NCI-H510A treated with DMSO at 0.1 percent for 48 hours (cell line): Measurements from ENCODE around the gene LSP1.
"Not testable (repeated sequence)": the region's sequence is repeated elsewhere in the genome, so short reads cannot be mapped to it uniquely, and the experiment has no call there.

Source experiments
- DNase-seq: peaks from one replicate; lab custom pipeline; 2025; lab: John Stamatoyannopoulos, UW

LSP1 gene

DNA sequence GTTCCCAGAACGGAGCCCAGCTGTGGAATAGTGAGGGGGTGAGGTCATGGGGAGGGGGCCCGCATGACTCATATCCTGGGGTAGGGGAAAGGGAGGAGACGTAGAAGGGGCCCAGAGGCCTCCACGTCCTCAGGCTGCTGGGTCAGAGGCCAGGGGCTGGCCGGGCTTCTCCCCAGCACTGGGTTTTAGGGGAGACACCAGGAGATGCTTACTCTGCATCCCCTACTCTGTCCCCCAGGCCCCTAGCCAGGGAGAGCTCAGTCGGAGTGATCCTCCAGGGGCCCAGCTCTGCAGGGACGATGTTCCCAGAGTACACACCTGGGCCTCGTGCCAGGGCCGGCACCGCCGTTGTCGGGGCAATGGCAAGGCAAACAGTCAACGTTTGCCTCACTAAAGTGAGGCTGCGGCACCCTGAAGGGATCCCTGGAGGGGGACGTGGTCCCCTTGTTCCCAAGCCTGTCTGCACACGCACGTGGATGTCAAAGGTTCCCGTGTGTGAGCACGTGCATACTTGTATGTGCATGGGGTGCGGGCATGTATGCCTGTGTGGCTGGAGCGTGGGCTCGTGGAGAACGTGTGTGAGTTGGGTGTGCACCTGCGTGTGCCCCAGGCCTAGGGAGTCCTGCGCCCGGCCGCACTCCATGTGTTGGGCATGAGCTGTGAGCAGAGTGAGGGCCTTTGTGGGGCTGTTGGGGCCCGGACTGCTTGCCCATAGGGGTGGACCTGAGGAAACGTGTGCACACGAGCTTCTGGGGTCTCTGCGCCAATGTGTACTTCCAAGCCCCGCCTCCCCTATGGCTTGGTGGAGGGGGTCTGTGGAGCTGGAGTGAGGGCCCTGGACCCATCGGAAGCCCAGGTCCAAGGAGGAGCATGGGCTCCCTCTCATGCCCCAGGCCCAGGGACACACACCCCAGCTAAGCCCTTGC lies 24.6 kb downstream of the LSP1 start:
- DNase-seq, result no peak

DNA sequence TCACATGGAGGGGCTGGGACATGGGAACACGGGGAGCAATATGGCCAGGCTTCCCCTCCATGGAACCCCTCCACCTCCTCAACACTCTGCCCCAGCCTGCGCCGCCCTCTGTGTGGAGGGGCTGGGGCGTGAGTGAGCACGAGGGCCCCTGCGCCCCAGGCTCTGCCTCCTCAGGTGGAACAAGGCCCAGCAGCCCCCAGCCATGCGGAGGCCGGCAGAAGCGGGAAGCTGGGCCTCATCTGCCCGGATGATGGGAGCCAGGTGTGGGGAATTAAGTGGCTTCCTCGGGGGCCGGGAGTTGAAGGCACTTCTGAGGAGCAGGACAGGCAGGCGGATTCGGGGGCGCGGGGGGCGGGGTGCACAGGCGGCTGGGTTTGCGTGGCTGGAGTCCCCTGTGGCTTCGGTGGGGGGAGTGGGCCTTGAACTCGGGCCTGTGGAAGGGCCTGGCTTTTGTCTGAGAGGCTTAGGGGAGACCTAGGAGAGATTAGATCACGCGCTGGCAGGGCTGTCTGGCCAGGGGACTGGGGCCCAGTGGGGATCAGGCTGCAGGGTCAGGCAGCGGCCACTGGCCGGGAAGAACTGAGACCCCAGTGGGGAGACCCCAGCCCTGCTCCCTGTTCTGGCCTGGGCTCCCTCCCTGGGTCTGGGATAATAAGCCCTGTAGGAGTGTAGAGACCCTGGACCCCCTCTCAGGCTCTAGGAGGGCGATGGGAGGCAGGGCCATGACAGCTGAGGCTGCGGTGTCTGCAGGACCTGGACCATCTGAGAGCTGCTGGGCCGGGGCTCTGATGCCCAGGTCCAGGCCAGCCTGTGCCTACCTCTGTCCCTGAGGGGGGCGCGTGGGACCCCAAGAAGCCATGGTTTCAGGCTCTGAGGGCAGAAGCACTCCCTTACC lies 25.5 kb downstream of the LSP1 start:
- no peak for DNase-seq

DNA sequence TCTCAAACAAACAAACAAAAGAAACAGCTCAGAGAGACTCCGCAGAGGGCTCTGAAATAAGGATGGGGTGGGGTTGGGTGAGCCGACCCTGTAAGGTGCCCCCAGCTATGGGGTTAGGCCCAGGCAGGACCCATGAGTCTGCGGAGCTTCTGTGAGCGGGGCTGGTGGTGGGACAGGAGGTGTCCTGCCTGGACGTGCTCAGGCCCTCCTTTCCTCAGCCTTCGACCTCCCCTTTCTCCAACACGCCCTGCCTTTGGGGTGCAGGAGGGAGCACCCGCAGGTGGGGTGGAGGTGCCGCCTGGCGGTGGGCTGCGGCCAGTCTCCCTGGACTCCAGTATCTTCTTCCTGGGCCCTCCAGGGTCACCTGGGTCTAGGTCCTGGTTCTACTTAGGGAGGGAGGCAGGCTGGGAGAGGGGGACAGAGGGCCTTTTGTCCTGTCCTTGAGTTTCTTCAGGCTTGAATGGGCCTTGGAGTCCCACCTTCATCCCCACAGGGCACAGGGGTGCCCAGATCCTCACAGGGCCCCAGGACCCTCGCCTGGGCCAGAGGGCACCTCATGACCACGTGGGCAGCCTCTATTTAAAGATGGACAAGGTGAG lies 26.6 kb downstream of the LSP1 start:
- DNase-seq, result no peak

DNA sequence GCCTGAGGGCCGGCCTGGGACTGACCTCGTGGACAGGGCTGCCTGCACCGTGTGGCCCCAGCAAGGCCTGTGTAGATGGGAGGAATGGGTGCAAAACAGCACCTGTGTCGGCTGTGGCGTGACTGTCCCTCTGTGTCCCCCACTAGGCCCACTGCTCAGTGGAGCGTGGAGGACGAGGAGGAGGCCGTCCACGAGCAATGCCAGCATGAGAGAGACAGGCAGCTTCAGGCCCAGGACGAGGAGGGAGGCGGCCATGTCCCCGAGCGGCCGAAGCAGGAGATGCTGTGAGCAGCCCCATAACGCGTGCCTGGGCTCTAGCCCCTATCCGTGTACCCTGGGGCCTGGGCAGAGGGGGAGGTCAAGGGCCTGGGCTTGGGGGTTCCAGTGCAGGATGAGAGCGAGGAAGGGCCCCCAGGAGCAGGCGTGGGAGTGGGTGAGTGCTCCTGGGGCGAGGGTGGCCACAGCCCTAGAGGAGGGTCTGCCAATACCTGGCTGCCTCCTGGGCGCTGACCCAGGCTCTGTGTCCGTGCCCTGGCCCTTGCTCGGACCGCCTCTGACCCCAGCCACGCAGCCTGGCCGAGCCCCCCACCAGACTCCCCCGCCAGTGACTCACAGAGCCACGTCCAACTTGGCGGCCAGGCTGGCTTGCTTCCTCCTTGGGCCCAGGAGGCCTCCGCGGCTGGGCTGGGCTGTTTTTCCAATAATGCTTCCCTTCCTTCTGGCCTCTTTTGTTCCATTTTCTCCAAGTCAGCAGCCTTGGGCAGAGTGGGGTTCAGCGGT lies 27.2 kb downstream of the LSP1 start:
- DNase-seq, result no peak

DNA sequence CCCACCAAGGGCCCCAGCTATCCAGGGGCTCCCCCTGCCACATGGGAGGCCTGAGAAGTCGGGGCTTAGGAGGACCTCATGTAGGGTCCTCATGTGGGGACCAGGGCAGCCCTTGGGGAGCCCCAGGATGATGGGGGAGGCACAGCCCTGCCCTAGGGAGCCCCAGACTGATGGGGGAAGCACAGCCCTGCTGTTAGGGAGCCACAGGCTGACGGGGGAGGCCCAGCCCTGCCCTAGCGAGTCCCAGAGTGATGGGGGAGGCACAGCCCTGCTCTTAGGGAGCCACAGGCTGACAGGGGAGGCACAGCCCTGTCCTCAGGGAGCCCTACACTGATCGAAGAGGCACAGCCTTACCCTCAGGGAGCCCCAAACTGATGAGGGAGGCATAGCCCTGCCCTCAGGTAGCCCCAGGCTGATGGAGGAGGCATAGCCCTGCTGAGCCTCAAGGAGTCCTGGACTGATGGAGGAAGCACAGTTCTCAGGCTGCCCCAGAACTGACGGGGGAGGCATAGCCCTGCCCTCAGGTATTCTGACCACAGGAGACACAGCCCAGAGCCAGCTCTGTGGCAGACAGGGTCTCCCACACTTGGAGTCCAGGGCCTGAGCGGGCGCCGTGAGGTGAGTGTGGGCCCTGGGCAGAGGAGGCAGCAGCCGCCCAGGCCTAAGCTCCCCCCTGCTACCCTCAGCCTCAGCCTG lies 28.0 kb downstream of the LSP1 start:
- no peak for DNase-seq

DNA sequence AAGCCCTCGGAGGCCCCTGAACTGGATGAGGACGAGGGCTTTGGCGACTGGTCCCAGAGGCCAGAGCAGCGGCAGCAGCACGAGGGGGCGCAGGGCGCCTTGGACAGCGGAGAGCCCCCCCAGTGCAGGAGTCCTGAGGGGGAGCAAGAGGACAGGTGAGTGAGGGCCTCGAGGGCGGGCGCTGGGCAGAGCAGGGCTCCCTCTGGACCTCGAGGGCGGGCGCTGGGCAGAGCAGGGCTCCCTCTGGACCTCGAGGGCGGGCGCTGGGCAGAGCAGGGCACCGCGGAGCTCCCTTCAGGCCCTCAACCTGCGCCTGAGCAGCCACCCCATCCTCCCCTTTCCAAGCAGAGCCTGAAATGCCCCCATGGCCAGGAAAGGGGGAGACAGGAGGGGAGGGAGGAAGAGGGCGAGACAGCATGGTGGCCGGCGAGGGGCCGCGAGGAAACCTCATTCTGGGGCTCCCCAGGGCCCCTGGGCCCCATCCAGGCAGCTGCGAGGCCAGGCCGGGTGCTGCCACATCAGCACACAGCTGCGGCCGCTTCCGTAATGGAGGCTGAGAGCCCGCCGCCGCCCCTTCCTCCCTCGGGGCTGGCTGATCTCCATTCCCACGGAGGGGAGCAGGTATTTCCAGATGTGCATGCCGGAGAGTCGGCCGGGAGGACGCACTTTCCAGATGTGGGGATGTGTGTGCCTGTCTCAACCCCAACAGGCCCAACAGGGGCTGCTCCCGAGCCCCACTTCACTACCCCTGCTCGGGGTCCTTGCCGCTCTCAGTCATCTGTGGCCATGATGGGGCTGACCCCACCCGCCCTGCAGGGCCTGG lies 28.8 kb downstream of the LSP1 start:
- DNase-seq, result no peak

DNA sequence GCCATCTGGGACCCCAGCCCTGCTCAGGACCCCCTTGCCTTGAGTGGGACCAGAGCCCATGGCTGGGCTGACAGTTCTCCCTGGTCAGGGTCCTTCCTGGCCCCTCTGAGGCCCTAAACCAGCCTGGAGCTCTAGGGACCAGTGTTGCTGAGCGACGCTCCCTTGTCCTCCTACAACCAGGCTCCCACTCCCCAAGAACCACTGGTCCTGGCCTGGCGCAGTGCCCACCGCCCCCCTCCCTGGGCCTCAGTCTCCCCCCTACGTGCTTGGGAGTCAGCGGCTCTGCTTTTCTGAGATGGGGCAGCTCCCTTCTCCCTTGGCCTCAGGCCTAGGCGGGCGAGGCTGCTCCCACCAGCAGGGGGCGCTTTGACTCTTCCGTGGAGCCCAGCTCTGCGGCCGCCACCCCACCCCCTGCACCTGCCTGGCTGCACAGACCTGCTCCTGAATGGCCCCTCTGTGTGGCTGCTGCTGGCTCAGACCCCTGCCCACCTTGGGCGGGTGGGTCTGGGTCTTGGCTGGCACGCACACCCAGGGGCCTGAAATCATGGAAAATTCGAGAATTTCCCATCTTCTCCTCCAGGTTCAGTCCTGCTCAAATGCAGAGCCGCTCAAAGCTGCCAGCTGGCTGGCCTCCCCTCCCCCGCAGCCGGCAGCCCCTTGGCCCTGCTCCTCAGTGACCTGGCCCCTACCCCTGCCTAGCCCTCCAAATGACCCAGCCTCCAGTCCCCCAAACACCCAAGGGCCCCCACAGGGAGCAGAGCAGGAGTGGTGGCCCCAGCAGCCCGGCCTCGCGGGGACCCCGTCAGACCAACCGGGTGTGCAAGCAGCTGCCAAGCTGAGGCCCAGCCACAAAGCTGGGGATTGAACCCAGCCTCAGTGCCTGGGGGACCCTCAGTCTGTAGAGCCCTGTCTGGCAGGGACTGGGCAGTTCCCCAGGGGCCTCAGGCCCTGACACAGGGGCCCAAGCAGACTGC lies 29.7 kb downstream of the LSP1 start:
- peak; percentile 23 for DNase-seq

DNA sequence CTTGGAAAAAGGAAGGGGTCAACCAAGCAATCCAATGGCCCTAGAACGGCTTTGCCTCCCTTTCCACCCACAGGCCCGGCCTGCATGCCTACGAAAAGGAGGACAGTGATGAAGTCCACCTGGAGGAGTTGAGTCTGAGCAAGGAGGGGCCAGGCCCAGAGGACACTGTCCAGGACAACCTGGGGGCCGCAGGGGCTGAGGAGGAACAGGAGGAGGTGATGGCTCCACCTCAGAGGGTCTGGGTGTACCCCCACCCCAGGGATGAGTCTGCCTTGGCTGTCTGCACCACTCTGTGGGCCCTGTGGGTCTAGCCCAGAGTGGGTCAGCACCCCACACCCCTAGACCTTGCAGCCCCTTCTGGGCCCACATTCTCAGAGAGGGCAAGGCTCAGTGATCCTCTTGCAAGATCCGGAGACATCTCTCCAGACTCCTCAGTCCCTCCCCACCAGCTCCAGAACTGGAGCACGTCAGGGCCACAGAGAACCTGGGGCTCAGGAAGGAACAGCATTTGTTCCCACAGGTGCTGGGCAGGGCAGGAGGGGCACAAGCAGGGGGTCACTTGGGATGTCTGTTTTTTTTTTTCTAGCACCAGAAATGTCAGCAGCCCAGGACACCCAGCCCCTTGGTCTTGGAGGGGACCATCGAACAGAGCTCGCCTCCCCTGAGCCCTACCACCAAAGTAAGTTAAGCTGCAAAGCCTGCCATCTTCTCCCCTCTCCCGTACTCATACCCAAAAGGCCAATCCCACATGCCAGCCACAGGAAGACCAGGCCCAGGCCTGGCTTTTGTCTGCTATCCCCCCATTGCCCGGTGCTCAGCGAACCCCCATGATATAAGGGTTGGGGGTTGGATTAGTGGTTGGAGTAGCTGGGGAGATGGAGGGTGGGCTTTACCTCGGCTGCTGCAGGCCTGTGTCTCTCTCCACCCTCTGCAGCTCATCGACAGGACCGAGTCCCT lies 30.7 kb downstream of the LSP1 start:
- DNase-seq, result no peak

DNA sequence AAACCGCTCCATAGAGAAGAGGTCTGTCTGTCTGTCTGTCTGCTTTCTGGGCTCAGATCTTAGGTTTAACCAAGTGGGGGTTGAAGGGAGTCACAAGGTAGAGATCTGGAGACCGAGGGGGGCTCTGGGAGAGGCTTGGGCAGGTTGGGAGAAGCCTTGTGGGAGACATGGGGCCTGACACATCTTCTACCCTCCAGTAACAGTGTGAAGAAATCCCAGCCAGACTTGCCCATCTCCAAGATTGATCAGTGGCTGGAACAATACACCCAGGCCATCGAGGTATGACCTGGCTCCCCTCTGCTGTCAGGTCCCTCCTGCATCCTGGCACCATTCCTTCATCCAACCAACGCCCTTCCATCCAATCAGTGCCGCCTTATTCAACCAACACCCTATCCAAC lies 31.4 kb downstream of the LSP1 start:
- no peak for DNase-seq

DNA sequence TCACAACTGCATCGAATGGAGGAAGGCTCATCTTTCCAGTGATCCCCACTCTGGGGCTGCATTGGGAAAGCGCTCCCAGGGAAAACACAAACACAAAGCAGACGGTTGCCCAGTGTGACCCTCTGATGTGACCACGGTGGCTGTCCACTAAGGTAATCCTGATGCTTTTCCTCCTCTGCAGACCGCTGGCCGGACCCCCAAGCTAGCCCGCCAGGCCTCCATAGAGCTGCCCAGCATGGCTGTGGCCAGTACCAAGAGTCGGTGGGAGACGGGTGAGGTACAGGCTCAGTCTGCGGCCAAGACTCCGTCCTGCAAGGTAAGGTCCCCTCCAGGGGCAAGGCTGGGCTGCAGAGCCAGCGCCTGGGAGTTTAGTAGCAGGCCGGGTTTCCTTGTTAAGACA lies 33.7 kb downstream of the LSP1 start:
- DNase-seq, result not testable (repeated sequence)

DNA sequence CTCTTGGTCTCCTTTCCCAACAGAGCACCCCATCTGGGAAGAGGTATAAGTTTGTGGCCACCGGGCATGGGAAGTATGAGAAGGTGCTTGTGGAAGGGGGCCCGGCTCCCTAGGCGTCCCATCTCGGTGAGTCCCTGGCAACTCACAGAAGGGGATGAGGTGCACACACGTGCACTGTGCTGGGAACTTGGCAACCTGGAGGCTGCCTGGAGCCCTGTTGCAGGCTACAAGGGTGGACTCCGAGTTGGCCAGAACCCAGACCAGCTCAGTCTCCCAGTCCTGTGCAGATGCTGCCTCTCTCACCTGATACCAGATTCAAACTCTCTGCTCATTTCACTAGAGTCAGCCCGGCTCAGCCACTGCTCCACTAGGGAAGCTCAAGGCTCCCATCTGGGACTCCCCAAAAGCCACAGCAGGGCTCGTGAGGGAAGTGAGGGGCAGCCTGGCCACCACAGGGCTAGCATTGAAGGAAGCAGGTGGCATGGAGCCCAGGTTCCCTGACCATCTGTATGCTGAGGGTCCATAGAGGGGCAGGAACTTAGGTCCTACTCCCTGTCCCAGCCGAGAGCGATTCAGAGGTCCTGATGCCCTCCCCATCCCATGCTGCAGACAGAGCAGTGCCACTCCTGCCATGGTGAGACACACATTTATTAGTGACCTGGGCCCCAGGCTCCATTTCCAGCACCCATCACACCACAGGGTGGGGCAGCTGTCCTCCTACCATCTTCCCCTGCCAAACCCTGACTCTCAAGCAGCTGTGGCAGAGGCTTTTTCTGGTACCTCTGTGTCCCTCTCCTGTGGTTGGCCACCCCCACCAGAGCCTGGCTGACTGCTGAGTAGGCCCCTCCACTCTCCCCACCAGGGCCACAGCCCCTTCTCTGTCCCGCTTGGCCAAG lies 34.8 kb downstream of the LSP1 start:
- DNase-seq, result no peak

DNA sequence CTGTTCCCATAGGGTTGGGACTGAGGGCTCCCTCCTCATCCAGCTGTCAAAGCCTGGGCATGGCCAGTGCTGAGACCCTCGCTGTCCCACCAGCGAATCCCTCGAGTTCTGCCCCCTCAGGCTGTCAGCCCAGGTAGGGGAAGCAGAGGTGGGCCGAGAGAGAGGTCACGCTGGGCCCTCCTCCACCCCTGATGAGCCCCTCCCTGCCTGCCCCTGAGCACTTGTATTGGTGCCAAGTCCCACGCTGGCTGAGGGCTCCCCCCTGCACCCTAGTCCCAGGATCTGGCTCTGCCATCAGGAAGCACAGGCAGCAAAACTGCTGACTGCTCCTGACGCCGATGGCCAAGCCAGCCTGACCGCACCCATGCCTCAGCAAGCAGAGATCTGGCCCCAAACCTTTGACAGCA lies 35.5 kb downstream of the LSP1 start:
- DNase-seq, result no peak

DNA sequence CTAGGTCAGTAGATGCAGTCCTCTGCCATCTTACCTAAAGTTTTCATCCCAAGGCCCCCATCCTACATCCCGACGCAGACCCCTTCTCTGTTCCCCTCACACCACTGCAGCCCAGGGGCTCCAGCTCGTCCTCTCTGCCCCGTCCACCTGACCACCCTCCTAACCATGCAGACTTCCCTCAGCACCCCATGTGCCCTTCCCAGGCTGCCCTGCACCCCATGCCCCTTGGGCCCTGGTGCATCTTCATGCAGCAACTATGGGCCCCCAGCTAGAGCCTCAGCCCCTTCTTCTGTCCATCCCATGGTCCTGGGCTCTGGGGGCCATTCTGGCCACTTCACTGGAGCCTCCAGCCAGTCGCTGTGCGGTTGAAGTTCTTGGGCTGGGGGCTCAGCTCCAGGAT lies 35.9 kb downstream of the LSP1 start:
- DNase-seq, result no peak

DNA sequence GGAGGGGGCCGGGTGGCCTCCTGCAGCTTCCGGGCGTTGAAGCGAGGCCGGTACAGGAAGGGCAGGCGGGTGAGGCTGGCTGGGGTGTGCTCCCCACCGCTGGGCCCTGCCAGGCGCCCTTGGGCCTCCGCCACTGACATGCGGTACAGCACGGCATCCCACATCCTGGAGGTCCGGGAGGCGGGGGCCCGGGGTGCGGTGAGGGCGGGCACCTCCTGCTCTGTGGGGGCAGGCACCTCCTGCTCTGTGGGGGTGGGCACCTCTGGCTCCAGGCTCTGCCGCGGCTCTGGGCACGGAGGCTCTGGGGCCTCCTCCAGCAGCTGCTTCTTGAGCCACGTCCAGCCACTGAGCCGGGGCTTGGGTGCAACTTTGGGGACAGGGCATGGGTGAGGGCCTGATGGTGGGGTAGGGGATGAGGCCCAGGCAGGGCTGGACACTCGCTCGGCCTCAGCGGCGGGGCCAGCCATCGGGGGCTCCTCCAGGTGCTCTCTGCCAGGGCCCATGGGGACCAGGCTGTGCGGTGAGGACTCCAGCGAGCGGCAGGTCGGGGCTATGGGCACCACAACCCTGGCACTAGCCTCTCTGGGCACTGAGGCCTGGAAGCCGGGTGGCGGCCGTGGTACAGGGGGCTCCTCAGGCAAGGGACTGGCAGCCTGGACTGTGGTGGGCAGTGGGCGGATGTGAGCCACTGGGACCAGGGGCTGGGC lies 36.5 kb downstream of the LSP1 start:
- DNase-seq, result no peak

DNA sequence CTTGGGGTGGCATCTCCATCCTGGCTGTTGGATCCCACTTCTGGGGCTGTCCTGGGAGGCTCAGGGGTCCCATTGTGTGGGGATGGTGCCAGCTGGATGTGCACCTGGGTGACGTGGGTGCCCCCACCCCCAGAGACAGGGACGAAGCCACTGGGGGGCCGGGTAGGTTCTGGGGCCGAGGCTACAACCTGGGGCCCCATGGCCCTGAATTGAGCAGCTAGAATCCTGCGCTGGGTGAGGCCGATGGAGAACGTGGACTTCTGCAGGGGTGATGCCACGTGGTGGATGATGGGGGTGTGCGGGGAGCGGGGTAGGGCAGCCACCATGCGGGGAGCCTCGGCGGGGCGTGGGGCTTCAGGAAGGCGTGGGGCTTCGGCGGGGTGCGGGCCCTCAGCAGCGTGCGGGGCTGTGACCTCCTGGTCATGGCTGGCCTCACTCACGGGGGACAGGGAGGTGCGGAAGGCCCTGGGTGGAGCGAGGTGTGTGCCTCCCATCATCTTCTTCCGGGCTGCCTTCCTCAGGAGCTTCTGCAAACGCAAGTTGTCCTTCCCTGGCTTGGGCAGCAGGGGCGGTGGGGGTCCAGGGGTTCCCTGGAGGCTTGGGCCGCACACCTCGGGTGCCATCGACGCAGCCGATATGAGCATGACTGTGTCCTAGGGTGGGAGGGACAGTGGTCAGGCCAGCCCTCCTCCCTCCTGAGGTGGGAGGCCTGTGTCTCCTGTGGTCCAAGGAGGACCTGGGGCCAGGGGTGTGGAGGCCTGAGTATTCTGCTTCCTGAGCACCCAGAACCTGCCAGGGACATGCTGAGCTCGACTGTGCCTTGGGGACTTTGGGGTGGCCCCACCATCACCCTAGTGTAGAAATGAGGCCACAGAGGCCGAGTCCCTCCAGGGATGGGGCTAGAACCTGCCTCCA lies 37.3 kb downstream of the LSP1 start:
- DNase-seq, result no peak
